GM12892 (cell line): ENCODE results near the gene ADAM20.

ENCODE experiments used
- POLR2A ChIP-seq: IDR thresholded peaks from 2 replicates; pipeline ENCODE4 v1.6.1; 2011; ENCODE audit warnings: low read depth, low read length, control low read depth
- POLR2AphosphoS5 ChIP-seq: IDR thresholded peaks from 2 replicates; pipeline ENCODE4 v1.6.1; 2011; ENCODE audit warnings: low read depth, low read length, control low read depth
- TAF1 ChIP-seq: IDR thresholded peaks from 2 replicates; pipeline ENCODE4 v1.6.1; 2011; ENCODE audit warnings: low read depth, mild to moderate bottlenecking, control low read depth, low read length, borderline replicate concordance

GRCh38 chr14:70558356-70558755 lies 23.6 kb upstream of the ADAM20 start:
- no peak for TF ChIP-seq POLR2A
- no peak for TF ChIP-seq POLR2AphosphoS5
- no peak for TF ChIP-seq TAF1
